Ishikawa (cell line): ENCODE results near the gene LMF1.

Source experiments
- CREB1 ChIP-seq: IDR thresholded peaks from 2 replicates; pipeline ENCODE4 v1.6.1; 2012; ENCODE audit warnings: low read depth
- EP300 ChIP-seq: IDR thresholded peaks from 2 replicates; pipeline ENCODE4 v1.6.1; 2012; ENCODE audit warnings: borderline replicate concordance
- FOXM1 ChIP-seq: IDR thresholded peaks from 2 replicates; pipeline ENCODE4 v1.6.1; 2012; ENCODE audit warnings: low read depth, borderline replicate concordance
- NFIC ChIP-seq: IDR thresholded peaks from 2 replicates; pipeline ENCODE4 v1.6.1; 2012
- RAD21 ChIP-seq: IDR thresholded peaks from 2 replicates; pipeline ENCODE4 v1.6.1; 2012; ENCODE audit warnings: low read depth
- TAF1 ChIP-seq: IDR thresholded peaks from 2 replicates; pipeline ENCODE4 v1.6.1; 2012; ENCODE audit warnings: low read depth, mild to moderate bottlenecking
- TCF12 ChIP-seq: IDR thresholded peaks from 2 replicates; pipeline ENCODE4 v1.6.1; 2012; ENCODE audit warnings: low read depth
- YY1 ChIP-seq: IDR thresholded peaks from 2 replicates; pipeline ENCODE4 v1.6.1; 2012; ENCODE audit warnings: low read depth
- TF ChIP-seq, protein P1 (sequence below): IDR thresholded peaks from 2 replicates; pipeline ENCODE4 v1.6.1; 2012
- TF ChIP-seq, protein P2 (sequence below): IDR thresholded peaks from 2 replicates; pipeline ENCODE4 v1.6.1; 2012; ENCODE audit warnings: low read depth, mild to moderate bottlenecking
- TF ChIP-seq, protein P3 (sequence below): IDR thresholded peaks from 2 replicates; pipeline ENCODE4 v1.6.1; 2012

DNA sequence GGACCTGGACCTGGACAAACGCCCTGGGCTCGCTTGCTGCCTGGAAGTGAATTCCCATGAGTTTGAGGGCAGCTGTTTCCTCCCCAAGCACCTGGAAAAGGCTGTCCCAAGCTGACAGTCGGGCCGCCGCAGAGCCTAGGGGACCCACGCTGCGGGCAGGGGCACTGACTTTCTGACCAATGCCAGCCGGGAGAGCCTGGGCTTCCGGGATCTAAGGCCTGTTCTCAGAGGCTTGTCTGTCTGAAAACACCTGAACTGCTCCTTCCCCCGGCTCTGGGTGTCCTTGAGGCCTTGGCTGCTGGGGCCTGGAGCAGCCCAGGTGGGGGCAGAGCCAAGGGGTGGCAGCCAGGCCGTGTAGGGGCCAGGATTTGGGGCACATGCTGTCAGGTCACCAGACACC lies 72.6 kb downstream of the LMF1 start:
- TF ChIP-seq FOXM1: no peak
- TF ChIP-seq, protein P1, sequence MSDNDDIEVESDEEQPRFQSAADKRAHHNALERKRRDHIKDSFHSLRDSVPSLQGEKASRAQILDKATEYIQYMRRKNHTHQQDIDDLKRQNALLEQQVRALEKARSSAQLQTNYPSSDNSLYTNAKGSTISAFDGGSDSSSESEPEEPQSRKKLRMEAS: no peak
- TF ChIP-seq CREB1: no peak
- TF ChIP-seq, protein P2, sequence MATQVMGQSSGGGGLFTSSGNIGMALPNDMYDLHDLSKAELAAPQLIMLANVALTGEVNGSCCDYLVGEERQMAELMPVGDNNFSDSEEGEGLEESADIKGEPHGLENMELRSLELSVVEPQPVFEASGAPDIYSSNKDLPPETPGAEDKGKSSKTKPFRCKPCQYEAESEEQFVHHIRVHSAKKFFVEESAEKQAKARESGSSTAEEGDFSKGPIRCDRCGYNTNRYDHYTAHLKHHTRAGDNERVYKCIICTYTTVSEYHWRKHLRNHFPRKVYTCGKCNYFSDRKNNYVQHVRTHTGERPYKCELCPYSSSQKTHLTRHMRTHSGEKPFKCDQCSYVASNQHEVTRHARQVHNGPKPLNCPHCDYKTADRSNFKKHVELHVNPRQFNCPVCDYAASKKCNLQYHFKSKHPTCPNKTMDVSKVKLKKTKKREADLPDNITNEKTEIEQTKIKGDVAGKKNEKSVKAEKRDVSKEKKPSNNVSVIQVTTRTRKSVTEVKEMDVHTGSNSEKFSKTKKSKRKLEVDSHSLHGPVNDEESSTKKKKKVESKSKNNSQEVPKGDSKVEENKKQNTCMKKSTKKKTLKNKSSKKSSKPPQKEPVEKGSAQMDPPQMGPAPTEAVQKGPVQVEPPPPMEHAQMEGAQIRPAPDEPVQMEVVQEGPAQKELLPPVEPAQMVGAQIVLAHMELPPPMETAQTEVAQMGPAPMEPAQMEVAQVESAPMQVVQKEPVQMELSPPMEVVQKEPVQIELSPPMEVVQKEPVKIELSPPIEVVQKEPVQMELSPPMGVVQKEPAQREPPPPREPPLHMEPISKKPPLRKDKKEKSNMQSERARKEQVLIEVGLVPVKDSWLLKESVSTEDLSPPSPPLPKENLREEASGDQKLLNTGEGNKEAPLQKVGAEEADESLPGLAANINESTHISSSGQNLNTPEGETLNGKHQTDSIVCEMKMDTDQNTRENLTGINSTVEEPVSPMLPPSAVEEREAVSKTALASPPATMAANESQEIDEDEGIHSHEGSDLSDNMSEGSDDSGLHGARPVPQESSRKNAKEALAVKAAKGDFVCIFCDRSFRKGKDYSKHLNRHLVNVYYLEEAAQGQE: no peak
- TF ChIP-seq YY1: no peak
- TF ChIP-seq EP300: no peak
- no peak for TF ChIP-seq RAD21
- no peak for TF ChIP-seq TCF12
- TF ChIP-seq NFIC: no peak
- TF ChIP-seq, protein P3, sequence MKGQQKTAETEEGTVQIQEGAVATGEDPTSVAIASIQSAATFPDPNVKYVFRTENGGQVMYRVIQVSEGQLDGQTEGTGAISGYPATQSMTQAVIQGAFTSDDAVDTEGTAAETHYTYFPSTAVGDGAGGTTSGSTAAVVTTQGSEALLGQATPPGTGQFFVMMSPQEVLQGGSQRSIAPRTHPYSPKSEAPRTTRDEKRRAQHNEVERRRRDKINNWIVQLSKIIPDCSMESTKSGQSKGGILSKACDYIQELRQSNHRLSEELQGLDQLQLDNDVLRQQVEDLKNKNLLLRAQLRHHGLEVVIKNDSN: no peak
- no peak for TF ChIP-seq TAF1
